Lower leg skin (tissue), 3 donors: ENCODE results near the gene NFATC4.

Experiments
- CTCF ChIP-seq, 3 donors: fragments of 450-650 bp; IDR thresholded peaks; one replicate each; pipeline ENCODE4 v1.5.1; 2016; ENCODE audit warnings: antibody characterized with exemption in 3 of 3, mild to moderate bottlenecking in 3 of 3, moderate library complexity in 2 of 3
- POLR2A ChIP-seq, 2 donors: fragments of 450-650 bp; IDR thresholded peaks; one replicate each; pipeline ENCODE4 v1.6.1; 2016 to 2017; ENCODE audit warnings: antibody characterized with exemption in 2 of 2, mild to moderate bottlenecking in 1 of 2, moderate library complexity in 1 of 2

GRCh38 chr14:24382064-24382371, 14.0 kb downstream of the NFATC4 start:
- TF ChIP-seq CTCF (IDR thresholded peaks at IDR 0.05): no peak
- no peak for TF ChIP-seq POLR2A (IDR thresholded peaks at IDR 0.05)
